WTC11 (cell line): Measurements from ENCODE around the gene PLEKHA3. TPM values are rescaled to one million over a fixed set of nuclear protein-coding genes. Genes with fewer than 3 reads are reported as not detected.

Experiments used
- ATAC-seq: fragments of 200-7000 bp; cut with Tn5 transposase; 2 replicates; pipeline ENCODE4 v1.10.0; 2021; ENCODE audit warnings: mild to moderate bottlenecking, moderate library complexity
- CTCF ChIA-PET: fragments of 300-600 bp; sonication (Branson Sonifier 250); formaldehyde crosslinking; loops from one replicate; lab custom pipeline; 2021; ENCODE audit warnings: antibody characterized with exemption; lab: Charles Lee
- POLR2A ChIA-PET: fragments of 350-600 bp; sonication (Branson Sonifier 250); formaldehyde crosslinking; loops from one replicate; lab custom pipeline; 2021; ENCODE audit warnings: antibody characterized with exemption; lab: Charles Lee
- DNase-seq: peaks from one replicate; pipeline ENCODE4 v3.0.0; 2021; ENCODE audit warnings: low spot score
- H3K27ac Mint-ChIP-seq: 2 replicates; pipeline ENCODE4 v1.8.0; 2021; ENCODE audit warnings: mixed read lengths
- H3K27me3 Mint-ChIP-seq: 2 replicates; pipeline ENCODE4 v1.8.0; 2021; ENCODE audit warnings: low read depth, mild to moderate bottlenecking, moderate library complexity, mixed read lengths
- H3K36me3 Mint-ChIP-seq: 2 replicates; pipeline ENCODE4 v1.8.0; 2021; ENCODE audit warnings: mixed read lengths
- H3K4me1 Mint-ChIP-seq: 2 replicates; pipeline ENCODE4 v1.8.0; 2022; ENCODE audit warnings: mixed read lengths
- H3K4me3 Mint-ChIP-seq: 2 replicates; pipeline ENCODE4 v1.8.0; 2021; ENCODE audit warnings: mild to moderate bottlenecking, moderate library complexity, mixed read lengths
- H3K9me3 Mint-ChIP-seq: 2 replicates; pipeline ENCODE4 v1.8.0; 2021; ENCODE audit warnings: mixed read lengths
- ATF1 ChIP-seq: sonication (generic); formaldehyde crosslinking; IDR thresholded peaks from 2 replicates; pipeline ENCODE4 v1.8.1; 2023; ENCODE audit warnings: mild to moderate bottlenecking, moderate library complexity, missing genetic modification reagents
- CBFB ChIP-seq: sonication (generic); formaldehyde crosslinking; IDR thresholded peaks from 2 replicates; pipeline ENCODE4 v1.8.1; 2022; ENCODE audit warnings: mild to moderate bottlenecking, low read depth, missing genetic modification reagents
- FOXK1 ChIP-seq: sonication (generic); formaldehyde crosslinking; IDR thresholded peaks from 2 replicates; pipeline ENCODE4 v1.8.0; 2022; ENCODE audit warnings: mild to moderate bottlenecking, moderate library complexity, missing genetic modification reagents
- GRHL2 ChIP-seq: fragments of 250-450 bp; sonication (Bioruptor Pico); IDR thresholded peaks from 2 replicates; pipeline ENCODE4 v1.8.0; 2022; ENCODE audit warnings: mild to moderate bottlenecking, moderate library complexity; ENCODE audit not compliant: insufficient replicate concordance, severe bottlenecking
- NFATC4 ChIP-seq: fragments of 250-450 bp; sonication (Bioruptor Pico); IDR thresholded peaks from 2 replicates; pipeline ENCODE4 v1.9.0; 2021; ENCODE audit warnings: mild to moderate bottlenecking
- NR1H2 ChIP-seq: sonication (generic); formaldehyde crosslinking; IDR thresholded peaks from 2 replicates; pipeline ENCODE4 v1.9.0; 2021; ENCODE audit warnings: mild to moderate bottlenecking, moderate library complexity, missing genetic modification reagents
- RELA ChIP-seq: sonication (generic); formaldehyde crosslinking; IDR thresholded peaks from 2 replicates; pipeline ENCODE4 v1.8.1; 2022; ENCODE audit warnings: missing genetic modification reagents, mild to moderate bottlenecking, borderline replicate concordance
- SP1 ChIP-seq: sonication (generic); formaldehyde crosslinking; conservative IDR thresholded peaks from 2 replicates; pipeline ENCODE4 v1.8.1; 2022; ENCODE audit warnings: missing genetic modification reagents
- ZNF423 ChIP-seq: fragments of 250-450 bp; sonication (Bioruptor Pico); IDR thresholded peaks from 2 replicates; pipeline ENCODE4 v2.1.2; 2022; ENCODE audit warnings: mild to moderate bottlenecking, moderate library complexity
- ZNF671 ChIP-seq: fragments of 250-450 bp; sonication (Bioruptor Pico); IDR thresholded peaks from 2 replicates; pipeline ENCODE4 v1.8.0; 2021; ENCODE audit warnings: mild to moderate bottlenecking
- total RNA-seq: library from RNA; stranded (reverse); gene quantifications from 3 replicates; pipeline ENCODE4 v1.2.3, GENCODE V29; 2021
- TF ChIP-seq, protein P1 (sequence below): fragments of 250-450 bp; sonication (Bioruptor Pico); conservative IDR thresholded peaks from 2 replicates; pipeline ENCODE4 v1.9.0; 2021; ENCODE audit warnings: mild to moderate bottlenecking
- TF ChIP-seq, protein P2 (sequence below): sonication (generic); formaldehyde crosslinking; IDR thresholded peaks from 2 replicates; pipeline ENCODE4 v1.8.0; 2023; ENCODE audit warnings: mild to moderate bottlenecking, missing genetic modification reagents
- TF ChIP-seq, protein P3 (sequence below): sonication (generic); formaldehyde crosslinking; IDR thresholded peaks from 2 replicates; pipeline ENCODE4 v1.8.1; 2023; ENCODE audit warnings: mild to moderate bottlenecking, missing genetic modification reagents, moderate library complexity
- TF ChIP-seq, protein P4 (sequence below): sonication (generic); formaldehyde crosslinking; IDR thresholded peaks from 2 replicates; pipeline ENCODE4 v1.8.1; 2022; ENCODE audit warnings: low read depth, mild to moderate bottlenecking, moderate library complexity, missing genetic modification reagents, borderline replicate concordance
- TF ChIP-seq, protein P5 (sequence below): sonication (generic); formaldehyde crosslinking; IDR thresholded peaks from 2 replicates; pipeline ENCODE4 v1.8.1; 2022; ENCODE audit warnings: mild to moderate bottlenecking, missing genetic modification reagents, moderate library complexity, borderline replicate concordance
- TF ChIP-seq, protein P6 (sequence below): sonication (generic); formaldehyde crosslinking; IDR thresholded peaks from 2 replicates; pipeline ENCODE4 v1.8.1; 2023; ENCODE audit warnings: mild to moderate bottlenecking, moderate library complexity, missing genetic modification reagents
- TF ChIP-seq, protein P7 (sequence below): fragments of 250-450 bp; sonication (Bioruptor Pico); IDR thresholded peaks from 2 replicates; pipeline ENCODE4 v1.9.0; 2021; ENCODE audit warnings: mild to moderate bottlenecking
- TF ChIP-seq, protein P8 (sequence below): fragments of 250-450 bp; sonication (Bioruptor Pico); IDR thresholded peaks from 2 replicates; pipeline ENCODE4 v1.8.0; 2021; ENCODE audit warnings: mild to moderate bottlenecking
- TF ChIP-seq, protein P9 (sequence below): sonication (generic); formaldehyde crosslinking; IDR thresholded peaks from 2 replicates; pipeline ENCODE4 v1.8.0; 2022; ENCODE audit warnings: mild to moderate bottlenecking, missing genetic modification reagents
- TF ChIP-seq, protein P10 (sequence below): sonication (generic); formaldehyde crosslinking; IDR thresholded peaks from 2 replicates; pipeline ENCODE4 v1.8.0; 2022; ENCODE audit warnings: mild to moderate bottlenecking, missing genetic modification reagents

The PLEKHA3 gene
- total RNA-seq, 1 experiment from 2014 or later = 18.7 TPM

DNA sequence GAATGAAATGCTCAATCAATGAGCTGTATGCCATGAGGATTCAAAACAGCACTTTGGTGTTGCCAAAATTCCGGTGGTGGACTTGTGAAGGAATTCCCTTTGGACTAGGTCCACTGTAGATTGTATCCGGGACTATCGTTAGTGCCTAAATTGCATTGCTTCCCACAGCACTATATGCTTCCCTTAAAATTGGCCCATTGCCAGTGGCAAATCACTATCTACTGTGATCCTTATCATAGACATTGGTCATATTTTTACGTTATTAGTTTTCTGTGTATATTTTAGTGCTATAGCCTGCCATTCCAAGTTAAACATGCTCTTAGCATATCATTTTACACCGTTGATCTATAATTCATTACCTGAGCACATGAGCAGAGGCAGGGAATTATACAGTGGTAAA lies 27.4 kb upstream of the PLEKHA3 start (continued):
- TF ChIP-seq, protein P1, sequence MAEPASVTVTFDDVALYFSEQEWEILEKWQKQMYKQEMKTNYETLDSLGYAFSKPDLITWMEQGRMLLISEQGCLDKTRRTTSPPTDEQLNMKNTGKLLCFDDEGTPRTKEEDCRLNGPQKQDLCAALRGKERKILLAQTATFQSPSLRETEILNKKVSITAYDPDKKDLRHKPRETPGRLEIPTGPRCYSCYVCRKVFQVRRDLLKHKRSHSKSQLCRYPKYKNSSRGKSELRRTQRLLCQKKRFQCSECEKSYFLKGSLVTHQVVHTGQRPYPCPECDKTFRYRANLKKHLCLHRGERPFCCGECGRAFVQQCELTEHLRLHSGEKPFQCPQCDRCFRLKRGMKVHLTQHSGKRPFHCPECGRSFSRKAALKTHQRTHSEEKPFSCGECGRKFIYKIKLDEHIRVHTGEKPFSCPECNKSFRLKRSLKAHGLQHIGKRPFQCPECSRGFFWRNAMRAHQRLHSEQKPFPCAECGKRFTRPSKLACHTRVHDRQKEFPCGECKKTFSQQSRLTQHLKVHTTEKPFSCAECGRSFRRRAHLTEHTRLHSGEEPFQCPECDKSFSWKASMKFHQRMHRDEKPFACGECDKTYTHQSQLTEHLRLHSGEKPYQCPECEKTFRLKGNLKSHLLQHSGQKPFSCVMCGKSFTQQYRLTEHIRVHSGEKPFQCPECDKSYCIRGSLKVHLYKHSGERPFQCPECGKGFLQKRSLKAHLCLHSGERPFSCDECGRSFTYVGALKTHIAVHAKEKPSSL (CRISPR knock-in tag) = no peak
- TF ChIP-seq, protein P2, sequence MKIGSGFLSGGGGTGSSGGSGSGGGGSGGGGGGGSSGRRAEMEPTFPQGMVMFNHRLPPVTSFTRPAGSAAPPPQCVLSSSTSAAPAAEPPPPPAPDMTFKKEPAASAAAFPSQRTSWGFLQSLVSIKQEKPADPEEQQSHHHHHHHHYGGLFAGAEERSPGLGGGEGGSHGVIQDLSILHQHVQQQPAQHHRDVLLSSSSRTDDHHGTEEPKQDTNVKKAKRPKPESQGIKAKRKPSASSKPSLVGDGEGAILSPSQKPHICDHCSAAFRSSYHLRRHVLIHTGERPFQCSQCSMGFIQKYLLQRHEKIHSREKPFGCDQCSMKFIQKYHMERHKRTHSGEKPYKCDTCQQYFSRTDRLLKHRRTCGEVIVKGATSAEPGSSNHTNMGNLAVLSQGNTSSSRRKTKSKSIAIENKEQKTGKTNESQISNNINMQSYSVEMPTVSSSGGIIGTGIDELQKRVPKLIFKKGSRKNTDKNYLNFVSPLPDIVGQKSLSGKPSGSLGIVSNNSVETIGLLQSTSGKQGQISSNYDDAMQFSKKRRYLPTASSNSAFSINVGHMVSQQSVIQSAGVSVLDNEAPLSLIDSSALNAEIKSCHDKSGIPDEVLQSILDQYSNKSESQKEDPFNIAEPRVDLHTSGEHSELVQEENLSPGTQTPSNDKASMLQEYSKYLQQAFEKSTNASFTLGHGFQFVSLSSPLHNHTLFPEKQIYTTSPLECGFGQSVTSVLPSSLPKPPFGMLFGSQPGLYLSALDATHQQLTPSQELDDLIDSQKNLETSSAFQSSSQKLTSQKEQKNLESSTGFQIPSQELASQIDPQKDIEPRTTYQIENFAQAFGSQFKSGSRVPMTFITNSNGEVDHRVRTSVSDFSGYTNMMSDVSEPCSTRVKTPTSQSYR = no peak
- TF ChIP-seq, protein P3, sequence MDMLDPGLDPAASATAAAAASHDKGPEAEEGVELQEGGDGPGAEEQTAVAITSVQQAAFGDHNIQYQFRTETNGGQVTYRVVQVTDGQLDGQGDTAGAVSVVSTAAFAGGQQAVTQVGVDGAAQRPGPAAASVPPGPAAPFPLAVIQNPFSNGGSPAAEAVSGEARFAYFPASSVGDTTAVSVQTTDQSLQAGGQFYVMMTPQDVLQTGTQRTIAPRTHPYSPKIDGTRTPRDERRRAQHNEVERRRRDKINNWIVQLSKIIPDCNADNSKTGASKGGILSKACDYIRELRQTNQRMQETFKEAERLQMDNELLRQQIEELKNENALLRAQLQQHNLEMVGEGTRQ = no peak
- no peak for TF ChIP-seq NFATC4 (CRISPR knock-in tag)
- TF ChIP-seq GRHL2 (CRISPR knock-in tag) = no peak
- no peak for TF ChIP-seq FOXK1
- TF ChIP-seq, protein P4, sequence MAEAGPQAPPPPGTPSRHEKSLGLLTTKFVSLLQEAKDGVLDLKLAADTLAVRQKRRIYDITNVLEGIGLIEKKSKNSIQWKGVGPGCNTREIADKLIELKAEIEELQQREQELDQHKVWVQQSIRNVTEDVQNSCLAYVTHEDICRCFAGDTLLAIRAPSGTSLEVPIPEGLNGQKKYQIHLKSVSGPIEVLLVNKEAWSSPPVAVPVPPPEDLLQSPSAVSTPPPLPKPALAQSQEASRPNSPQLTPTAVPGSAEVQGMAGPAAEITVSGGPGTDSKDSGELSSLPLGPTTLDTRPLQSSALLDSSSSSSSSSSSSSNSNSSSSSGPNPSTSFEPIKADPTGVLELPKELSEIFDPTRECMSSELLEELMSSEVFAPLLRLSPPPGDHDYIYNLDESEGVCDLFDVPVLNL (CRISPR knock-in tag) = no peak

DNA sequence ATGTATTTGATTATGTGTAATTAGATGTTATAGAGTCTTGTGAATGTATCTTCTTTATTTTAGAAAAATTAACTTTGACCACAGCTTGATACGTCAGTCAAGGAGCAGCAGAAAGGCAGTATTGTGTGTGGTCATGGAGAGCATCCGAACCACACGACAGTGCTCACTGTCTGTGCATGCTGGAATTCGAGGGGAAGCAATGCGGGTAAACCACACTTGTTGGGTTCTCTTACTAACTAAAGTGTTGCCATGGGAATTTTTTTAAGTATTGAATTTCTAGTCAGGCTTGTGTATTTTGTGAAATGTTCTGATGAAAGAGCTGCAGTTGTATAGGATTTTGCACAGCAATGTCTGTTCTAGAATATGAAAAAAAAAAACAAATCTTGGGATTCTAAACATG lies 24.3 kb upstream of the PLEKHA3 start:
- no peaks in the 10 kb centered on the region for H3K36me3 Mint-ChIP-seq
- no peak overlapping the region for H3K27ac Mint-ChIP-seq
- H3K4me3 Mint-ChIP-seq = no peak overlapping the region
- CTCF ChIA-PET = no interaction called here
- TF ChIP-seq NR1H2 (CRISPR knock-in tag) (no peak), SP1 (CRISPR knock-in tag) (no peak), CBFB (CRISPR knock-in tag) (no peak), RELA (CRISPR knock-in tag) (no peak), ZNF671 (CRISPR knock-in tag) (no peak), ZNF423 (CRISPR knock-in tag) (no peak), GRHL2 (CRISPR knock-in tag) (no peak), ATF1 (CRISPR knock-in tag) (no peak)
- TF ChIP-seq, protein P5, sequence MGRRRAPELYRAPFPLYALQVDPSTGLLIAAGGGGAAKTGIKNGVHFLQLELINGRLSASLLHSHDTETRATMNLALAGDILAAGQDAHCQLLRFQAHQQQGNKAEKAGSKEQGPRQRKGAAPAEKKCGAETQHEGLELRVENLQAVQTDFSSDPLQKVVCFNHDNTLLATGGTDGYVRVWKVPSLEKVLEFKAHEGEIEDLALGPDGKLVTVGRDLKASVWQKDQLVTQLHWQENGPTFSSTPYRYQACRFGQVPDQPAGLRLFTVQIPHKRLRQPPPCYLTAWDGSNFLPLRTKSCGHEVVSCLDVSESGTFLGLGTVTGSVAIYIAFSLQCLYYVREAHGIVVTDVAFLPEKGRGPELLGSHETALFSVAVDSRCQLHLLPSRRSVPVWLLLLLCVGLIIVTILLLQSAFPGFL = no peak
- TF ChIP-seq, protein P6, sequence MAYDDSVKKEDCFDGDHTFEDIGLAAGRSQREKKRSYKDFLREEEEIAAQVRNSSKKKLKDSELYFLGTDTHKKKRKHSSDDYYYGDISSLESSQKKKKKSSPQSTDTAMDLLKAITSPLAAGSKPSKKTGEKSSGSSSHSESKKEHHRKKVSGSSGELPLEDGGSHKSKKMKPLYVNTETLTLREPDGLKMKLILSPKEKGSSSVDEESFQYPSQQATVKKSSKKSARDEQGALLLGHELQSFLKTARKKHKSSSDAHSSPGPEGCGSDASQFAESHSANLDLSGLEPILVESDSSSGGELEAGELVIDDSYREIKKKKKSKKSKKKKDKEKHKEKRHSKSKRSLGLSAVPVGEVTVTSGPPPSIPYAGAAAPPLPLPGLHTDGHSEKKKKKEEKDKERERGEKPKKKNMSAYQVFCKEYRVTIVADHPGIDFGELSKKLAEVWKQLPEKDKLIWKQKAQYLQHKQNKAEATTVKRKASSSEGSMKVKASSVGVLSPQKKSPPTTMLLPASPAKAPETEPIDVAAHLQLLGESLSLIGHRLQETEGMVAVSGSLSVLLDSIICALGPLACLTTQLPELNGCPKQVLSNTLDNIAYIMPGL (CRISPR knock-in tag) = no peak
- TF ChIP-seq, protein P7, sequence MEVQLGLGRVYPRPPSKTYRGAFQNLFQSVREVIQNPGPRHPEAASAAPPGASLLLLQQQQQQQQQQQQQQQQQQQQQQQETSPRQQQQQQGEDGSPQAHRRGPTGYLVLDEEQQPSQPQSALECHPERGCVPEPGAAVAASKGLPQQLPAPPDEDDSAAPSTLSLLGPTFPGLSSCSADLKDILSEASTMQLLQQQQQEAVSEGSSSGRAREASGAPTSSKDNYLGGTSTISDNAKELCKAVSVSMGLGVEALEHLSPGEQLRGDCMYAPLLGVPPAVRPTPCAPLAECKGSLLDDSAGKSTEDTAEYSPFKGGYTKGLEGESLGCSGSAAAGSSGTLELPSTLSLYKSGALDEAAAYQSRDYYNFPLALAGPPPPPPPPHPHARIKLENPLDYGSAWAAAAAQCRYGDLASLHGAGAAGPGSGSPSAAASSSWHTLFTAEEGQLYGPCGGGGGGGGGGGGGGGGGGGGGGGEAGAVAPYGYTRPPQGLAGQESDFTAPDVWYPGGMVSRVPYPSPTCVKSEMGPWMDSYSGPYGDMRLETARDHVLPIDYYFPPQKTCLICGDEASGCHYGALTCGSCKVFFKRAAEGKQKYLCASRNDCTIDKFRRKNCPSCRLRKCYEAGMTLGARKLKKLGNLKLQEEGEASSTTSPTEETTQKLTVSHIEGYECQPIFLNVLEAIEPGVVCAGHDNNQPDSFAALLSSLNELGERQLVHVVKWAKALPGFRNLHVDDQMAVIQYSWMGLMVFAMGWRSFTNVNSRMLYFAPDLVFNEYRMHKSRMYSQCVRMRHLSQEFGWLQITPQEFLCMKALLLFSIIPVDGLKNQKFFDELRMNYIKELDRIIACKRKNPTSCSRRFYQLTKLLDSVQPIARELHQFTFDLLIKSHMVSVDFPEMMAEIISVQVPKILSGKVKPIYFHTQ (CRISPR knock-in tag) = no peak
- TF ChIP-seq, protein P8, sequence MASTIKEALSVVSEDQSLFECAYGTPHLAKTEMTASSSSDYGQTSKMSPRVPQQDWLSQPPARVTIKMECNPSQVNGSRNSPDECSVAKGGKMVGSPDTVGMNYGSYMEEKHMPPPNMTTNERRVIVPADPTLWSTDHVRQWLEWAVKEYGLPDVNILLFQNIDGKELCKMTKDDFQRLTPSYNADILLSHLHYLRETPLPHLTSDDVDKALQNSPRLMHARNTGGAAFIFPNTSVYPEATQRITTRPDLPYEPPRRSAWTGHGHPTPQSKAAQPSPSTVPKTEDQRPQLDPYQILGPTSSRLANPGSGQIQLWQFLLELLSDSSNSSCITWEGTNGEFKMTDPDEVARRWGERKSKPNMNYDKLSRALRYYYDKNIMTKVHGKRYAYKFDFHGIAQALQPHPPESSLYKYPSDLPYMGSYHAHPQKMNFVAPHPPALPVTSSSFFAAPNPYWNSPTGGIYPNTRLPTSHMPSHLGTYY (CRISPR knock-in tag) = no peak
- TF ChIP-seq, protein P9, sequence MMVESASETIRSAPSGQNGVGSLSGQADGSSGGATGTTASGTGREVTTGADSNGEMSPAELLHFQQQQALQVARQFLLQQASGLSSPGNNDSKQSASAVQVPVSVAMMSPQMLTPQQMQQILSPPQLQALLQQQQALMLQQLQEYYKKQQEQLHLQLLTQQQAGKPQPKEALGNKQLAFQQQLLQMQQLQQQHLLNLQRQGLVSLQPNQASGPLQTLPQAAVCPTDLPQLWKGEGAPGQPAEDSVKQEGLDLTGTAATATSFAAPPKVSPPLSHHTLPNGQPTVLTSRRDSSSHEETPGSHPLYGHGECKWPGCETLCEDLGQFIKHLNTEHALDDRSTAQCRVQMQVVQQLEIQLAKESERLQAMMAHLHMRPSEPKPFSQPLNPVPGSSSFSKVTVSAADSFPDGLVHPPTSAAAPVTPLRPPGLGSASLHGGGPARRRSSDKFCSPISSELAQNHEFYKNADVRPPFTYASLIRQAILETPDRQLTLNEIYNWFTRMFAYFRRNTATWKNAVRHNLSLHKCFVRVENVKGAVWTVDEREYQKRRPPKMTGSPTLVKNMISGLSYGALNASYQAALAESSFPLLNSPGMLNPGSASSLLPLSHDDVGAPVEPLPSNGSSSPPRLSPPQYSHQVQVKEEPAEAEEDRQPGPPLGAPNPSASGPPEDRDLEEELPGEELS = no peak
- TF ChIP-seq, protein P10, sequence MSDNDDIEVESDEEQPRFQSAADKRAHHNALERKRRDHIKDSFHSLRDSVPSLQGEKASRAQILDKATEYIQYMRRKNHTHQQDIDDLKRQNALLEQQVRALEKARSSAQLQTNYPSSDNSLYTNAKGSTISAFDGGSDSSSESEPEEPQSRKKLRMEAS (CRISPR knock-in tag) = no peak
- TF ChIP-seq, all 79 proteins: peak for 0
- ATAC-seq = no peak
- POLR2A ChIA-PET = no interaction called here
- peaks cover 7% of the 10 kb centered on the region for H3K9me3 Mint-ChIP-seq
- H3K27me3 Mint-ChIP-seq = no peaks in the 10 kb centered on the region
- DNase-seq = no peak
- H3K4me1 Mint-ChIP-seq = peaks cover 10% of the 10 kb centered on the region
